Stomach (tissue), 4 donors: ENCODE data around the gene RPSA.
"Not testable (repeated sequence)": the region's sequence is repeated elsewhere in the genome, so short reads cannot be mapped to it uniquely, and the experiment has no call there.

Experiments
- CTCF ChIP-seq, 7 experiments: fragments of 450-650 bp in 4 of 7; fragments of 200-600 bp in 3 of 7; sonication (generic) in 3 of 7; IDR thresholded peaks; one replicate each; pipeline ENCODE4 v1.5.1; 2016 to 2019; ENCODE audit warnings: antibody characterized with exemption in 7 of 7, control low read depth in 2 of 7, mild to moderate bottlenecking in 1 of 7
- POLR2A ChIP-seq, 4 donors: fragments of 450-650 bp; IDR thresholded peaks; one replicate each; pipeline ENCODE4 v1.6.1; 2016; ENCODE audit warnings: antibody characterized with exemption in 4 of 4, control low read depth in 2 of 4, mild to moderate bottlenecking in 1 of 4, moderate library complexity in 1 of 4
- POLR2AphosphoS5 ChIP-seq, 3 donors: sonication (generic); formaldehyde crosslinking; IDR thresholded peaks; one replicate each; pipeline ENCODE4 v1.6.1; 2016; ENCODE audit warnings: antibody characterized with exemption in 3 of 3

- not testable (repeated sequence) for TF ChIP-seq POLR2AphosphoS5, CTCF, POLR2A (IDR thresholded peaks at IDR 0.05)
Measured at GRCh38 chr3:39370450-39370849, 36.1 kb upstream of the RPSA start.
